SW 1271 (cell line): Measurements from ENCODE around the gene KLK5.
"Not testable (repeated sequence)": the region's sequence is repeated elsewhere in the genome, so short reads cannot be mapped to it uniquely, and the experiment has no call there.

ENCODE experiments used
- DNase-seq, 2 experiments: peaks; one replicate each; lab custom pipeline; 2025; lab: John Stamatoyannopoulos, UW

KLK5 gene

GRCh38 chr19:50952910-50953309, at the start of gene KLK5:
TSS of gene KLK5 (minus strand) at chr19:50953038. CDS start at chr19:50952657, 381 bp downstream.
- DNase-seq: no peak

- no peak for DNase-seq
These were observed 49.3 kb upstream of the KLK5 start for GRCh38 chr19:51002089-51002532.

- DNase-seq: no peak
These were observed 48.7 kb upstream of the KLK5 start, which contains the start of gene KLK8 for GRCh38 chr19:51001515-51001914. TSS of gene KLK8 (minus strand) at chr19:51001604. CDS start at chr19:51001167, 437 bp downstream.

GRCh38 chr19:51000981-51001380, 48.1 kb upstream of the KLK5 start:
- DNase-seq: no peak

- DNase-seq: no peak
These were observed 47.6 kb upstream of the KLK5 start for GRCh38 chr19:51000426-51000825.

- no peak for DNase-seq
These were observed 45.8 kb upstream of the KLK5 start for GRCh38 chr19:50998686-50999085.

GRCh38 chr19:50998061-50998460, 45.2 kb upstream of the KLK5 start:
- DNase-seq: no peak

- DNase-seq: no peak
These were observed 41.3 kb upstream of the KLK5 start for GRCh38 chr19:50994129-50994528.

GRCh38 chr19:50992666-50993035, 39.8 kb upstream of the KLK5 start:
- no peak for DNase-seq

GRCh38 chr19:50984416-50984815, 31.6 kb upstream of the KLK5 start:
- DNase-seq: not testable (repeated sequence)

- no peak for DNase-seq
These were observed 30.9 kb upstream of the KLK5 start, which contains the start of gene KLK7 for GRCh38 chr19:50983625-50984292. TSS of gene KLK7 (minus strand) at chr19:50983917. CDS start at chr19:50982399, 1,518 bp downstream.

- no peak for DNase-seq
These were observed 29.3 kb upstream of the KLK5 start for GRCh38 chr19:50982186-50982585.

- DNase-seq: no peak
These were observed 28.8 kb upstream of the KLK5 start for GRCh38 chr19:50981587-50982146.

GRCh38 chr19:50980208-50980607, 27.4 kb upstream of the KLK5 start:
- DNase-seq: no peak

- no peak for DNase-seq
These were observed 26.9 kb upstream of the KLK5 start for GRCh38 chr19:50979758-50980157.

- DNase-seq: no peak
These were observed 26.0 kb upstream of the KLK5 start for GRCh38 chr19:50978772-50979390.

- no peak for DNase-seq
These were observed 24.8 kb upstream of the KLK5 start for GRCh38 chr19:50977626-50978025.

GRCh38 chr19:50975766-50976165, 22.9 kb upstream of the KLK5 start:
- DNase-seq: no peak

GRCh38 chr19:50974702-50975556, 22.1 kb upstream of the KLK5 start:
- DNase-seq: no peak

GRCh38 chr19:50972795-50973376, 20.0 kb upstream of the KLK5 start:
- no peak for DNase-seq

- not testable (repeated sequence) for DNase-seq
These were observed 17.0 kb upstream of the KLK5 start for GRCh38 chr19:50969810-50970209.

GRCh38 chr19:50969413-50969760, 16.5 kb upstream of the KLK5 start, which contains the start of gene KLK6:
TSS of gene KLK6 (minus strand) at chr19:50969591. CDS start at chr19:50968104, 1,487 bp downstream.
- no peak for DNase-seq
